ENCODE results near the gene CDC34.

GRCh38 chr19:497491-497868 is 34.1 kb upstream of the CDC34 start:
- no peak for TF ChIP-seq CTCF (IDR thresholded peaks at IDR 0.05)
- TF ChIP-seq EP300 (IDR thresholded peaks at IDR 0.05): no peak
- no peak for TF ChIP-seq POLR2A (IDR thresholded peaks at IDR 0.05)
- no peak for TF ChIP-seq POLR2AphosphoS5 (IDR thresholded peaks at IDR 0.05)
